GM10248 (cell line): ENCODE data around the gene DNAJA3.

ENCODE experiments used
- CTCF ChIA-PET: fragments of 300-600 bp; sonication (Branson Sonifier 250); formaldehyde crosslinking; extraction: SDS; loops from one replicate; lab custom pipeline; 2021; ENCODE audit warnings: antibody characterized with exemption; lab: Yijun Ruan, JAX
- POLR2A ChIA-PET: fragments of 350-650 bp; sonication (Branson Sonifier 250); formaldehyde crosslinking; extraction: SDS; loops from one replicate; lab custom pipeline; 2020; ENCODE audit warnings: antibody characterized with exemption; lab: Yijun Ruan, JAX
- DNase-seq: peaks from one replicate; pipeline ENCODE4 v3.0.0; 2012; ENCODE audit errors: extremely low spot score
- CTCF ChIP-seq: IDR thresholded peaks from 2 replicates; pipeline ENCODE4 v1.5.1; 2012; ENCODE audit warnings: mild to moderate bottlenecking, low read depth; ENCODE audit errors: extremely low read depth, missing control alignments, control extremely low read depth

The DNAJA3 gene

GRCh38 chr16:4461250-4462085 lies 35.8 kb downstream of the DNAJA3 start:
- no peak for TF ChIP-seq CTCF
- ChIA-PET POLR2A (no interaction called here), CTCF (interaction anchor here (1.5 kb wide), 1 partner anchor 11 kb away, joined by 7 read pairs; no protein-coding TSS in a partner anchor)
- no peak for DNase-seq

GRCh38 chr16:4463522-4464163 lies 38.0 kb downstream of the DNAJA3 start:
- TF ChIP-seq CTCF: no peak
- ChIA-PET POLR2A (no interaction called here), CTCF (interaction anchor here (0.9 to 2.2 kb wide), 2 partner anchors 7 to 12 kb away, joined by 3 to 7 read pairs; partner anchors contain the start of genes HMOX2 and NMRAL1)
- DNase-seq: no peak

- no peak for DNase-seq
- ChIA-PET CTCF (interaction anchor here (1.3 kb wide), 1 partner anchor 10 kb away, joined by 4 read pairs; the partner anchor contains the start of gene HMOX2), POLR2A (no interaction called here)
- TF ChIP-seq CTCF: no peak
Measured at GRCh38 chr16:4465977-4466779, 40.5 kb downstream of the DNAJA3 start.

- POLR2A ChIA-PET: no interaction called here
- TF ChIP-seq CTCF: no peak
- CTCF ChIA-PET: no interaction called here
- no peak for DNase-seq
Measured at GRCh38 chr16:4467916-4468315, 42.2 kb downstream of the DNAJA3 start.

- no peak for DNase-seq
- CTCF ChIA-PET: interaction anchor here (0.7 kb wide), 1 partner anchor 9 kb away, joined by 3 read pairs; no protein-coding TSS in a partner anchor
- no peak for TF ChIP-seq CTCF
- POLR2A ChIA-PET: interaction anchor here (0.6 kb wide), 1 partner anchor 1303 kb away, joined by 3 read pairs; no protein-coding TSS in a partner anchor
Measured at GRCh38 chr16:4468972-4469371, 43.3 kb downstream of the DNAJA3 start.

GRCh38 chr16:4471869-4472268 lies 46.2 kb downstream of the DNAJA3 start:
- ChIA-PET POLR2A (no interaction called here), CTCF (interaction anchor here (0.9 to 2.3 kb wide), 7 partner anchors 9 to 152 kb away, joined by 3 to 8 read pairs (median 3); partner anchors contain the start of gene MGRN1)
- DNase-seq: no peak
- TF ChIP-seq CTCF: no peak
